VCaP (cell line): ENCODE data around the gene PLA2G2C.

Source experiments
- H3K27ac ChIP-seq: fragments of 450-650 bp; 2 replicates; pipeline ENCODE4 v1.5.1; 2017
- TF ChIP-seq, protein P1 (sequence below): fragments of 450-650 bp; conservative IDR thresholded peaks from 2 replicates; pipeline ENCODE4 v1.5.1; 2017; ENCODE audit warnings: mild to moderate bottlenecking, moderate library complexity

Gene PLA2G2C, protein sequence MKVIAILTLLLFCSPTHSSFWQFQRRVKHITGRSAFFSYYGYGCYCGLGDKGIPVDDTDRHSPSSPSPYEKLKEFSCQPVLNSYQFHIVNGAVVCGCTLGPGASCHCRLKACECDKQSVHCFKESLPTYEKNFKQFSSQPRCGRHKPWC

DNA sequence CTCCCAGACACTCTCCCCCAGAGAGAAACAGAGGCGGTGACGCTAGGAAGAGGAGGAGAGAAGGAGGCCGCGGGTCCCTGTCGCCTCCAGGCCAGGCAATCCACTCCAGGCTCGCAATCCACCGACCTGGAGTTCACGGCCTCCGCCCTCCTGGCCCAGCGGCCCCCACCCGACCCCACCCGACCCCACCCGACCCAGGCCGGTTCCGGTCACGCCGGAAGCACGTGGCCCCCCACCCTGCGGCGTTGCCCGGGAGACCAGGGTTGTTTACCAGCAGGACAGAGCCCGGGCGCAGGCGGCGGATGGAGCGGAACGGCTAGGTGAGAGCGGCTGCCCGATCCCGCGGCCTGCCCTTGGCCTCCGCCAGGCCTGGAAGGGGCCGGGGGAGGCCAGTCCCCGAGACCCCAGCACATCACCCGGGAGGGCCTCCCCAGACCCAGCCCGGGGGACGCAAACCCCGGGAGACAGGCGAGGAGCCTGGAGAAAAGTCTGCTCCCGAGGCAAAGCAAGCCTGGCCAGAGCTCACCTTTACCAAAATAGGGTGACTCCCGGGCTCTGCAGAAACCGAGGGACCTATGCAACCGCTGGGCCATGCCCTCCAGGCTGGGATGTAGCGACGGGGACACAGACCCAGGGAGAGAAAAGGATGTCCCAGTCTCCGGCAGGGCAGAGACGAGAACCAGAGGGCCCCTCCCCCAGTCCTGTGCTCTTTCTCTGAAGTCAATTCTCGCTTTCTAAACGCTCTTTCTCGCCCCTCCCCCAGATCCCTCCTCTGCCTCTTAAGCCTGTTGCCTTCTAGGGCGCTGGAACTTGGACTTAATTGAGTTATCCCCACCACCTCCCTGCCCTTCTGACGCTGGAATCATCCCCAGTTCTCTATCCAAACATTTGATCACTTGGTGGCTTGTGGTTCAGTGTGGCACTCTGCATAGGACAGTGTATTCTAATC is at the start of gene PLA2G2C, which contains the start of gene UBXN10:
Gene PLA2G2C, minus strand, starts transcription at position 685 of the 949 bp plus-strand sequence. CDS start 9,155 bp downstream, outside the sequence.
Gene UBXN10, plus strand, starts transcription at position 263 of the 949 bp plus-strand sequence. CDS start 4,466 bp downstream, outside the sequence.
- TF ChIP-seq, protein P1, sequence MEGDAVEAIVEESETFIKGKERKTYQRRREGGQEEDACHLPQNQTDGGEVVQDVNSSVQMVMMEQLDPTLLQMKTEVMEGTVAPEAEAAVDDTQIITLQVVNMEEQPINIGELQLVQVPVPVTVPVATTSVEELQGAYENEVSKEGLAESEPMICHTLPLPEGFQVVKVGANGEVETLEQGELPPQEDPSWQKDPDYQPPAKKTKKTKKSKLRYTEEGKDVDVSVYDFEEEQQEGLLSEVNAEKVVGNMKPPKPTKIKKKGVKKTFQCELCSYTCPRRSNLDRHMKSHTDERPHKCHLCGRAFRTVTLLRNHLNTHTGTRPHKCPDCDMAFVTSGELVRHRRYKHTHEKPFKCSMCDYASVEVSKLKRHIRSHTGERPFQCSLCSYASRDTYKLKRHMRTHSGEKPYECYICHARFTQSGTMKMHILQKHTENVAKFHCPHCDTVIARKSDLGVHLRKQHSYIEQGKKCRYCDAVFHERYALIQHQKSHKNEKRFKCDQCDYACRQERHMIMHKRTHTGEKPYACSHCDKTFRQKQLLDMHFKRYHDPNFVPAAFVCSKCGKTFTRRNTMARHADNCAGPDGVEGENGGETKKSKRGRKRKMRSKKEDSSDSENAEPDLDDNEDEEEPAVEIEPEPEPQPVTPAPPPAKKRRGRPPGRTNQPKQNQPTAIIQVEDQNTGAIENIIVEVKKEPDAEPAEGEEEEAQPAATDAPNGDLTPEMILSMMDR: no peak
- H3K27ac ChIP-seq: peak within 1 kb of the TSS; percentile 55

DNA sequence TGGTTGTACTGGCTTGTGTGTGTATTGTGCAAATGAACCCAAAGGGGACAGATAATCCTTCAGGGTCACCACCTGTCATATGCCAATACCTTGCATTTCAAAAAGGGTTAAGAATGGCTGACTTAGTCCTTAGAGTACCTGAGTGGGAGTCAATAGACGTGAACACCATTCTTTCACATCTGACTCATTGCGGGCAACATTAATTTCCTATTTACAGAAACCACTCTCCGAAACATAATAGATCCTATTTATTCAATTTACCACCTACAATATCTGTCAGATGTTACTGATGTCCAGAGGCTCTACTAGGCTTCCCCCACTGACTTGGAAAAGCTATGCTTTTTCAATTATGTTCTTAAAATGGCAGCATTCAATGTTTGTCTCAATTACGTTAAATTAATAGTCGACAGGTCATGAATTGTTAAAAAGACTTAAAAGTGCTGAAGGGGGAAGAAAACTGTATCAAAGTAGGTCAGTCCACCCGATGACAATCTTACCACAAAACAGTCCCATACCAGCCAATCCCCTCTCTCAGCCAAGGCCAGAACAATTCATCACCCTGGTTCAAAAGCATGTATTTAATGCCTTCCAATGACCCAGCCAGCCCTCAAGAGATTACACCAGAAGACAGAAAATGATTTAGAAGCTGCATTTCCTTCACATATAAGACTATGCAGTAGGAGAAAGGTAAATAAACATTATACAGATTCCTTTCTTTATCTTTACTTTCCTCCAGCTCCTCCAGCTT is 48.6 kb upstream of the PLA2G2C start:
- no peak overlapping the region; the same call in 1 of the 2 replicates for H3K27ac ChIP-seq
- TF ChIP-seq, protein P1: no peak

DNA sequence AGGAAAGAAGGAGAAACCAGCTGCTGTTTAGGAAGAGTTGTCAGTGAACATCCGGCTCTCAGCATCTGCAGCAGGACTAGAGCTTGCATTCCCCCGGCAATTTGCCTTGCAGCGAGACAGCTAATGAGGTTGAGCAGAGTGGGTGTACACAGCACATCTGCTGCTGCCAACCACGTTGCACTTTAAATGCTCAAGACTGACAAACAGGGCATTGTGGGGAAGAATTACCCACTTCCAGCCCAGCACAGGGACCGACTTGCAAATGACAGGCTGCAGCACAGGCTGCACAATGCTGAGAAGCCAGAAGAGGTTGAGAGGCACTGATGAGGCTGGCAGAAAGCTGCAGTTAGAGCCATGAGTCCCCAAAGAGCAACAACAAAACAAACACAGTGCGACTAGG is 47.5 kb upstream of the PLA2G2C start:
- TF ChIP-seq, protein P1: no peak

DNA sequence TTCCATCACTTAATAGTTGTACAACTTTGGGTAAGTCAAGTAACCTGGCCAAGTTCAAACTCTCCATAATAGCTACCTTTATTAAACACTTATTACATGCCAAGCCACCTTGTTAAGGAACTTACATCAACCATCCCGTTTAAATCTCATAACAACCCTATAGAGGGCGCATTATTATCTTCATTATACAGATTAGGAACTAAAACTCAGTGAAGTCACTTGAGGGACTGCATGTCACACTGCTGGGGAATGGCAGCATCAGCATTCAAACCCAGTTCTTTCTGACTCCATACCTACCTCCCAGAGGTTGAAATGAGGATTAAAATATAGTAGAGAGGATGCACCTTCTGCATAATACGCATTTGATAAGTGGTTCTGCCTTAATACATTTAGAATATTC is 47.1 kb upstream of the PLA2G2C start:
- peak overlapping the region; percentile 68 for H3K27ac ChIP-seq
- TF ChIP-seq, protein P1: peak; percentile 52

More for the DNA sequence above, 47.5 kb upstream of the PLA2G2C start:
- peak overlapping the region; percentile 68; the same call in 1 of the 2 replicates for H3K27ac ChIP-seq

DNA sequence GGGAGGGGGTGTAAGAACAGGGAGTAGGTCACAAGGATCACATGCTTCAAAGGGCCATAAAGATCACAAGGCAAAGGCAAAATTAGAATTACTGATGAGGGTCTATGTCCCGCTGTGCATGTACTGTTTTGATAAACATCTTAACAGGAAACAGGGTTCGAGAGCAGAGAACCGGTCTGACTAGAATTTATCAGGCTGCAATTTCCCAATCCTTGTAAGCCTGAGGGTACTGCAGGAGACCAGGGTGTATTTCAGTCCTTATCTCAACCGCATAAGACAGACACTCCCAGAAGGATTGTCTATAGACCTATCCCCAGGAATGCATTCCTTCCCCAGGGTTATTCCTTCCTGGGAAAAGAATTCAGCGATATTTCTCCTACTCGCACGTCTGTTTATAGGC is 46.2 kb upstream of the PLA2G2C start:
- peak overlapping the region; percentile 68 for H3K27ac ChIP-seq

DNA sequence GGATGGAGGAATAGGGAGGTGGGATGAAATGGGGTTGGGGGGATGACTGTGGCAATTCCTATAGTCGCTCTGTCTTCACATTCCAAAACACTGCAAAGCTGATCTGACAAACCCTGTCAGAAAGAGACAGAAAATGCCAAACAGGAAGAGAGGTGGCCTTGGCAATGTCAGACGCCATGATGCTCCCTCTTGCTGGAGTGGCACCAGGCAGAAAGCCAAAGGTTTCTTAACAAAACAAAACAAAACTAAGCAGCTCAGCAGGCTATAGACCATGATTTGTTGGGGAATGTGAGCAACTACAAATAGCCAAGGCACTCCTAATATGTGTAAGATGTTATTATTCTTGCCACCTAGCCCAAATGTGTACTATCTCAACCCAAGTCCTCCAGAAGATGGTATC is 42.9 kb upstream of the PLA2G2C start:
- TF ChIP-seq, protein P1: no peak
- H3K27ac ChIP-seq: peak overlapping the region; percentile 38; the same call in 1 of the 2 replicates

DNA sequence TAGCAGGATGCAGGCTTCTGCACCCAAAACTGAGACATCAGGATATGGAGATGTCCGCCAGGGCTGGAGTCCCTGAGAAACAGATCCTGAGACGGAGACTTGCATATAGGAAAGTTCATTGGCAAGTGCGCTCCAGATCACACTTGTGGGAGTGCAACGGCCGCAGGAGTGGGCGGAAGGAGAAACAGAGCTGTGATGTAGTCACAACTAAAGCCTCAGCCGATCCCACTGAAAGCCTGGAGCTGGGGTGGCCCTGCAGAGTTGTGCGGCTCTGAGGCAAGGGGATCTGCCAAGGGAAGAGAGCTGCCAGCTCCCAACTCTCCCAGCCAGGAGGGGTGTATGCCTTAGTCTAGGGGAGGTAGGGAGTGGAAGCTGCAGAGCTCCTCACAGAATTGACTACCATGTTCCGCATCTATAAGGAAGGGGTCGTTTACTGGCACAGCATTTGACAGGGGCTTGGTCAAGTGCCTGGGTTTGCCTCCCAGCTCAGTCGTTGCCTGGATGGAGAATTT is 42.1 kb upstream of the PLA2G2C start:
- H3K27ac ChIP-seq: peak overlapping the region; percentile 38; the same call in 1 of the 2 replicates
- TF ChIP-seq, protein P1: no peak
